ENCODE data around the gene TEAD2.
"Not testable (repeated sequence)": the region's sequence is repeated elsewhere in the genome, so short reads cannot be mapped to it uniquely, and the experiment has no call there.

- TF ChIP-seq SIN3A (IDR thresholded peaks at IDR 0.05; ENCODE audit: borderline replicate concordance in 2 of 2, control insufficient read depth in 1 of 2, low read depth in 2 of 2, low read length in 2 of 2); E2F6 (IDR thresholded peaks at IDR 0.05; ENCODE audit: borderline replicate concordance in 1 of 2, extremely low read depth in 1 of 2, insufficient read depth in 1 of 2, insufficient read length in 1 of 2, low read depth in 1 of 2, low read length in 1 of 2, poor library complexity in 1 of 2, severe bottlenecking in 1 of 2); CBX5 (IDR thresholded peaks at IDR 0.05; ENCODE audit: borderline replicate concordance, low read depth); NONO (IDR thresholded peaks at IDR 0.05; ENCODE audit: low read depth in 2 of 2, low read length in 1 of 2); ZSCAN32 (CRISPR knock-in tag; IDR thresholded peaks at IDR 0.05); ZNF133 (CRISPR knock-in tag; IDR thresholded peaks at IDR 0.05); ZNF124 (CRISPR knock-in tag; IDR thresholded peaks at IDR 0.05); BHLHE40 (IDR thresholded peaks at IDR 0.05; ENCODE audit: low read length); SMAD1 (IDR thresholded peaks at IDR 0.05; ENCODE audit: low read depth, low read length, partially characterized antibody); EZH2 (IDR thresholded peaks at IDR 0.05; ENCODE audit: borderline replicate concordance, low read depth, low read length); MAFG (tag; conservative IDR thresholded peaks at IDR 0.05): not testable (repeated sequence)
- TF ChIP-seq, protein P1, sequence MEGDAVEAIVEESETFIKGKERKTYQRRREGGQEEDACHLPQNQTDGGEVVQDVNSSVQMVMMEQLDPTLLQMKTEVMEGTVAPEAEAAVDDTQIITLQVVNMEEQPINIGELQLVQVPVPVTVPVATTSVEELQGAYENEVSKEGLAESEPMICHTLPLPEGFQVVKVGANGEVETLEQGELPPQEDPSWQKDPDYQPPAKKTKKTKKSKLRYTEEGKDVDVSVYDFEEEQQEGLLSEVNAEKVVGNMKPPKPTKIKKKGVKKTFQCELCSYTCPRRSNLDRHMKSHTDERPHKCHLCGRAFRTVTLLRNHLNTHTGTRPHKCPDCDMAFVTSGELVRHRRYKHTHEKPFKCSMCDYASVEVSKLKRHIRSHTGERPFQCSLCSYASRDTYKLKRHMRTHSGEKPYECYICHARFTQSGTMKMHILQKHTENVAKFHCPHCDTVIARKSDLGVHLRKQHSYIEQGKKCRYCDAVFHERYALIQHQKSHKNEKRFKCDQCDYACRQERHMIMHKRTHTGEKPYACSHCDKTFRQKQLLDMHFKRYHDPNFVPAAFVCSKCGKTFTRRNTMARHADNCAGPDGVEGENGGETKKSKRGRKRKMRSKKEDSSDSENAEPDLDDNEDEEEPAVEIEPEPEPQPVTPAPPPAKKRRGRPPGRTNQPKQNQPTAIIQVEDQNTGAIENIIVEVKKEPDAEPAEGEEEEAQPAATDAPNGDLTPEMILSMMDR (IDR thresholded peaks at IDR 0.05 in 2 of 3, conservative IDR thresholded peaks at IDR 0.05 in 1 of 3; ENCODE audit: insufficient read depth in 2 of 3, low read depth in 1 of 3, low read length in 3 of 3), result not testable (repeated sequence)
- TF ChIP-seq, protein P2, sequence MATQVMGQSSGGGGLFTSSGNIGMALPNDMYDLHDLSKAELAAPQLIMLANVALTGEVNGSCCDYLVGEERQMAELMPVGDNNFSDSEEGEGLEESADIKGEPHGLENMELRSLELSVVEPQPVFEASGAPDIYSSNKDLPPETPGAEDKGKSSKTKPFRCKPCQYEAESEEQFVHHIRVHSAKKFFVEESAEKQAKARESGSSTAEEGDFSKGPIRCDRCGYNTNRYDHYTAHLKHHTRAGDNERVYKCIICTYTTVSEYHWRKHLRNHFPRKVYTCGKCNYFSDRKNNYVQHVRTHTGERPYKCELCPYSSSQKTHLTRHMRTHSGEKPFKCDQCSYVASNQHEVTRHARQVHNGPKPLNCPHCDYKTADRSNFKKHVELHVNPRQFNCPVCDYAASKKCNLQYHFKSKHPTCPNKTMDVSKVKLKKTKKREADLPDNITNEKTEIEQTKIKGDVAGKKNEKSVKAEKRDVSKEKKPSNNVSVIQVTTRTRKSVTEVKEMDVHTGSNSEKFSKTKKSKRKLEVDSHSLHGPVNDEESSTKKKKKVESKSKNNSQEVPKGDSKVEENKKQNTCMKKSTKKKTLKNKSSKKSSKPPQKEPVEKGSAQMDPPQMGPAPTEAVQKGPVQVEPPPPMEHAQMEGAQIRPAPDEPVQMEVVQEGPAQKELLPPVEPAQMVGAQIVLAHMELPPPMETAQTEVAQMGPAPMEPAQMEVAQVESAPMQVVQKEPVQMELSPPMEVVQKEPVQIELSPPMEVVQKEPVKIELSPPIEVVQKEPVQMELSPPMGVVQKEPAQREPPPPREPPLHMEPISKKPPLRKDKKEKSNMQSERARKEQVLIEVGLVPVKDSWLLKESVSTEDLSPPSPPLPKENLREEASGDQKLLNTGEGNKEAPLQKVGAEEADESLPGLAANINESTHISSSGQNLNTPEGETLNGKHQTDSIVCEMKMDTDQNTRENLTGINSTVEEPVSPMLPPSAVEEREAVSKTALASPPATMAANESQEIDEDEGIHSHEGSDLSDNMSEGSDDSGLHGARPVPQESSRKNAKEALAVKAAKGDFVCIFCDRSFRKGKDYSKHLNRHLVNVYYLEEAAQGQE (IDR thresholded peaks at IDR 0.05; ENCODE audit: borderline replicate concordance), result not testable (repeated sequence)
- TF ChIP-seq, protein P2 (CRISPR knock-in tag; IDR thresholded peaks at IDR 0.05; ENCODE audit: low read depth), result not testable (repeated sequence)
- TF ChIP-seq, protein P3, sequence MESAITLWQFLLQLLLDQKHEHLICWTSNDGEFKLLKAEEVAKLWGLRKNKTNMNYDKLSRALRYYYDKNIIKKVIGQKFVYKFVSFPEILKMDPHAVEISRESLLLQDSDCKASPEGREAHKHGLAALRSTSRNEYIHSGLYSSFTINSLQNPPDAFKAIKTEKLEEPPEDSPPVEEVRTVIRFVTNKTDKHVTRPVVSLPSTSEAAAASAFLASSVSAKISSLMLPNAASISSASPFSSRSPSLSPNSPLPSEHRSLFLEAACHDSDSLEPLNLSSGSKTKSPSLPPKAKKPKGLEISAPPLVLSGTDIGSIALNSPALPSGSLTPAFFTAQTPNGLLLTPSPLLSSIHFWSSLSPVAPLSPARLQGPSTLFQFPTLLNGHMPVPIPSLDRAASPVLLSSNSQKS (CRISPR knock-in tag; IDR thresholded peaks at IDR 0.05), result not testable (repeated sequence)
Observed at GRCh38 chr19:49331187-49331586, 31.0 kb downstream of the TEAD2 start.

Measured in K562 (cell line).